Muscle of leg (tissue), 11 donors: ENCODE data around the gene KDM5C. TPM values are rescaled to one million over a fixed set of nuclear protein-coding genes. Genes with fewer than 3 reads are reported as not detected.
"Not testable (repeated sequence)": the region's sequence is repeated elsewhere in the genome, so short reads cannot be mapped to it uniquely, and the experiment has no call there.

ENCODE experiments used
- DNase-seq: peaks from one replicate; pipeline ENCODE4 v3.0.0; 2013
- H3K27ac ChIP-seq: one replicate; pipeline ENCODE4 v1.5.1; 2013; ENCODE audit warnings: mild to moderate bottlenecking, low read length, control low read depth
- H3K27me3 ChIP-seq: one replicate; pipeline ENCODE4 v1.6.1; 2013; ENCODE audit warnings: low read length; ENCODE audit not compliant: control insufficient read depth, insufficient read depth
- H3K36me3 ChIP-seq: one replicate; pipeline ENCODE4 v1.6.1; 2013; ENCODE audit warnings: low read length; ENCODE audit not compliant: control insufficient read depth, insufficient read depth
- H3K4me1 ChIP-seq: one replicate; pipeline ENCODE4 v1.6.1; 2013; ENCODE audit warnings: low read length; ENCODE audit not compliant: control insufficient read depth, insufficient read depth
- H3K4me3 ChIP-seq: one replicate; pipeline ENCODE4 v1.5.1; 2013; ENCODE audit warnings: low read length, control low read depth
- H3K9me3 ChIP-seq: replicated peaks from 2 replicates; pipeline ENCODE4 v1.6.1; 2013; ENCODE audit warnings: low read depth, low read length; ENCODE audit not compliant: control insufficient read depth
- WGBS: methylation state at CpG from one replicate; pipeline ENCODE4 v1.1.5; 2013; ENCODE audit warnings: missing lambda C conversion rate; ENCODE audit not compliant: insufficient coverage; 5-methylcytosine and 5-hydroxymethylcytosine counted together
- polyA plus RNA-seq, 8 donors: library from polyadenylated mRNA; unstranded; fragments of 120-200 nt; gene quantifications; one replicate each; pipeline versions ENCODE4 v1.2.1 to v1.2.3, GENCODE V29; 2013; ENCODE audit warnings: inconsistent platforms in 1 of 8, low replicate concordance in 1 of 8; ENCODE audit not compliant: insufficient read length in 8 of 8, insufficient read depth in 1 of 8
- total RNA-seq: library from RNA; stranded (reverse); fragments of 120-200 nt; gene quantifications from one replicate; pipeline ENCODE4 v1.2.4, GENCODE V29; 2013

Gene KDM5C
- total and polyA plus RNA-seq, 9 donors: 27.3 to 48.2 (median 38.0) TPM

GRCh38 chrX:53196678-53197077 lies 28.3 kb downstream of the KDM5C start:
- Histone ChIP-seq H3K36me3 (peaks cover 85% of the 10 kb centered on the region), H3K27me3 (no peaks in the 10 kb centered on the region), H3K4me3 (no peak overlapping the region), H3K27ac (no peak overlapping the region), H3K4me1 (no peaks in the 10 kb centered on the region), H3K9me3 (no peaks in the 10 kb centered on the region)
- 97% methylated on average over 11 of the region's 12 CpGs for WGBS
- DNase-seq: no peak

DNA sequence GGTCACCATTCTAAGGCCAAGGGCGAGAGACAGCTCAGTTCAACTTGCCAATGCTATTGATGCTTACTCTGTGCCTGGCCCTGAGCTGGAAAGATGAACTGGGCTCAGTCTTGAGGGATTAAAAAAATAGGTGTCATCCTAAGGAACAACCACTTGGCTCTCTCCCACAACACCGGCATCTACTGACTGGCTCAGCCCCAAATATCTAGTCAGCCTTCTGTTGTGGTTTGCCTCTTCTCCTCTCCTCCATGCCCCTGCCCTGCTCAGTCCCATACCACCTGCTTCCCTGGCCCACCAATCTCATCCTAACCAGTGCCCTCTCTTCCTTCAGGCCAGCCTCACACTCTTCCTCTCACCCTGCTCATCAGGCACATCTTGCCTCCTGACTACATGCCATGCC lies 29.6 kb downstream of the KDM5C start:
- no peak for DNase-seq
- 80% methylated on average over 1 of the region's 2 CpGs for WGBS
- H3K4me1 ChIP-seq: no peaks in the 10 kb centered on the region

DNA sequence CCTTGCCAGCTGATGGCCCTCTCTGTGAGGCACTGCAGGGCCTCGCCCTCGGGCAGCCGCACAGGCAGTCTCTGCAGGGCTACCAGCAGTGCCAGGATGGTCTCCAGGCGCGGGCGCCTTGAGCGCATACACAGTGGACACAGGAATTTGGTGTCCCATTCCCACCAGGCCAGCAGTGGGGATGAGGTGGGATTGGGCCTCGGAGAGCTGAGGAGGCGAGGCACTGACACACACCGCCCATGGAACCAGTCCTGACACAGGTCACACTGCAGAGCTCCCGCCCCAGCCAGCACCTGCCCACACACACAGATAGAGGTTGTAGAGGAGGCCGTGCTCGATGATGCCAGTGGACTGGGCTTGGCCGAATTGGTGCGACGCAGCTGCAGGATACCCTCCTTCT lies 30.7 kb downstream of the KDM5C start:
- Histone ChIP-seq H3K36me3 (peaks cover 81% of the 10 kb centered on the region), H3K4me3 (no peak overlapping the region), H3K4me1 (no peaks in the 10 kb centered on the region), H3K27me3 (no peaks in the 10 kb centered on the region), H3K27ac (no peak overlapping the region), H3K9me3 (no peaks in the 10 kb centered on the region)
- DNase-seq: no peak
- WGBS: 100% methylated on average over 7 of the region's 16 CpGs

More for the DNA sequence above, 29.6 kb downstream of the KDM5C start:
- Histone ChIP-seq H3K27ac (no peak overlapping the region), H3K4me3 (no peak overlapping the region), H3K36me3 (peaks cover 76% of the 10 kb centered on the region), H3K27me3 (no peaks in the 10 kb centered on the region), H3K9me3 (no peaks in the 10 kb centered on the region)

- Histone ChIP-seq H3K4me1 (no peaks in the 10 kb centered on the region), H3K9me3 (no peaks in the 10 kb centered on the region), H3K27me3 (no peaks in the 10 kb centered on the region), H3K36me3 (peaks cover 71% of the 10 kb centered on the region), H3K27ac (no peak overlapping the region), H3K4me3 (no peak overlapping the region)
- WGBS: 91% methylated on average over 16 of the region's 16 CpGs
- DNase-seq: no peak
Observed at GRCh38 chrX:53193093-53193492, 31.9 kb downstream of the KDM5C start.

- peaks cover 46% of the 10 kb centered on the region for H3K36me3 ChIP-seq
- no peaks in the 10 kb centered on the region for H3K4me1 ChIP-seq
- no peaks in the 10 kb centered on the region for H3K27me3 ChIP-seq
- 80% methylated on average over 3 of the region's 6 CpGs for WGBS
- no peaks in the 10 kb centered on the region for H3K9me3 ChIP-seq
- H3K4me3 ChIP-seq: no peak overlapping the region
- no peak for DNase-seq
- H3K27ac ChIP-seq: no peak overlapping the region
Observed at GRCh38 chrX:53190363-53190960, 34.5 kb downstream of the KDM5C start.

DNA sequence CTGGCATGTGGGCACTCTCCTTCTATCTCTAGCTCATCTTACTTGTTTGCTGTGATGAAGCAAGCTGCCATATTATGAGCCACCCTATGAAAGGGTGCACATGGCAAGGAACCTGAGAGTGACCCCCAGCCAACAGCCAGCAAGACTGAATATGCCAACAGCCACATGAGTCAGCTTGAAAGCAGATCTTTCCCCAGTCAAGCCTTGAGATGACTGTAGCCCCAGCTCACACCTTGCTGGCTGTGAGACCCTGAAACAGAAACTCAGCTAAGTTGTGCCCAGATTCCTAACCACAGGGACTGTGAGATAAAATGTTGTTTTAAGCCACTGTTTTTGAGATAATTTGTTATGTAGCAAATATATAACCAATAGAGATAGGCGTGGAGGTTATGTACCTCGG lies 36.2 kb downstream of the KDM5C start:
- Histone ChIP-seq H3K4me3 (no peak overlapping the region), H3K4me1 (no peaks in the 10 kb centered on the region), H3K27ac (no peak overlapping the region), H3K36me3 (peaks cover 29% of the 10 kb centered on the region), H3K27me3 (no peaks in the 10 kb centered on the region), H3K9me3 (no peaks in the 10 kb centered on the region)
- WGBS: no CpG with 5 or more reads among the region's 2 CpGs
- no peak for DNase-seq

GRCh38 chrX:53186351-53186750 lies 38.7 kb downstream of the KDM5C start:
- no peaks in the 10 kb centered on the region for H3K4me1 ChIP-seq
- no peaks in the 10 kb centered on the region for H3K9me3 ChIP-seq
- no CpG with 5 or more reads among the region's 2 CpGs for WGBS
- DNase-seq: no peak
- no peak overlapping the region for H3K27ac ChIP-seq
- H3K4me3 ChIP-seq: no peak overlapping the region
- peaks cover 13% of the 10 kb centered on the region for H3K36me3 ChIP-seq
- no peaks in the 10 kb centered on the region for H3K27me3 ChIP-seq

DNA sequence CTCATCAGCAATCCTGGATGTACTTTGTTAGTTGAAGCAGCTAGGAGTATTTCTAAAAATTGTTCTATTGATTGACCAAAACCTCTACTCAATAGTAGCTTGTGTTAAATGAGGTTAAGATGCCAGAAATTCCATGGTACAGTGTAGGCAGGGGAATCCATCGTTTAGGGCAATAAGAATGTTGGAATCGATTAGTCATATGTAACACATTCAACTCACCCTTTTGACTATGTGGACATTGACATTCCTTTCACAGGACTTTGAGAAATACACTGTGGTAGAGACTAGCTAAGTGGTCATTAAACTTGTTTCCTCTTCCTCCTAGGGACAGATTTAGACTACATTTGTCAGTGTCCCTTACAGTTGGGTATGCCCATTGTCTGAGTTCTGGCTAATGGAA lies 40.2 kb downstream of the KDM5C start:
- no peak for DNase-seq

DNA sequence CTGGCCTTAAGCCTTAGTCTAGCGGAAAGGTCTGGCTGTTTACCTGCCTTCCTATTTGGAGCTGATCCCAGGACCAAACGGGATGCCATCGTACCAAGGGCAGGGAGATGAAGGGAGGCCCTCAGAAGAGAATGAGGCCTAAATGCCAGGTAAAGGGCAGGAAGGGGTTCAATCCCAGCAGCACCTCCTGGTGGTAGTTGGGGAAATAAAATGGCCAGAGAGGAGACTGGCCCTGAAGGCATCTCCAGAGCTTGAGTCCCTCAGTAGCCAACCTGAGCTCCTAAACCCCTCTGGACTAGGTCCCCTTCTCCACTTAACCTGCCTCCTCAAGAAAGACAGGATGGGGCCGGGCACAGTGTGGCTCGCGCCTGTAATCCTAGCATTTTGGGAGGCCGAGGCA lies 53.7 kb downstream of the KDM5C start:
- H3K4me3 ChIP-seq: no peak overlapping the region
- H3K4me1 ChIP-seq: no peaks in the 10 kb centered on the region
- no peak for DNase-seq
- no peak overlapping the region for H3K27ac ChIP-seq
- H3K27me3 ChIP-seq: no peaks in the 10 kb centered on the region
- 95% methylated on average over 7 of the region's 7 CpGs for WGBS
- H3K36me3 ChIP-seq: peaks cover 7% of the 10 kb centered on the region
- H3K9me3 ChIP-seq: peaks cover 4% of the 10 kb centered on the region

More for the DNA sequence above, 40.2 kb downstream of the KDM5C start:
- no CpG with 5 or more reads among the region's 2 CpGs for WGBS
- Histone ChIP-seq H3K9me3 (no peaks in the 10 kb centered on the region), H3K27ac (no peak overlapping the region), H3K4me1 (no peaks in the 10 kb centered on the region), H3K4me3 (no peak overlapping the region), H3K27me3 (no peaks in the 10 kb centered on the region), H3K36me3 (peaks cover 7% of the 10 kb centered on the region)

DNA sequence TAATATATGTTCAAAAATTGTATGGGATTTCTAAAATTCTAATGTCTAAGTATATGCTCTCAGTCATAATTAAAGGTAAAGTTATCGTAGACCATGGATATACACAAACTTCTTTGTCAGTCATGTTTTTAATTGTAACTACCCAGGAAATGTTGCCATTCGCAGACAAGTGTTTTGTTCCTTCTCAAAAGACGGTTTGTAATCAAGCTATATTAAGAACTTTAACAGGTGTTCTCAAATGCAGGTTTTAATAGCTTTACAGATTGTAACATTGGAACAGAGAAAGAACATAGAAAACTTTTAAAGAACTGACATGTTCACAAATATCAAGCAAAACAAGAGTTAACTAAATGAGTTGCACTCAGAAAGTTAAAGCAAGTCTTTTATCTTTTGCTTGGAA lies 58.9 kb downstream of the KDM5C start:
- Histone ChIP-seq H3K9me3 (no peaks in the 10 kb centered on the region), H3K4me3 (no peak overlapping the region), H3K4me1 (no peaks in the 10 kb centered on the region), H3K36me3 (no peaks in the 10 kb centered on the region), H3K27ac (no peak overlapping the region), H3K27me3 (peaks cover 11% of the 10 kb centered on the region)
- no CpG with 5 or more reads among the region's 3 CpGs for WGBS
- no peak for DNase-seq

GRCh38 chrX:53164566-53164965 lies 60.4 kb downstream of the KDM5C start:
- not testable (repeated sequence) for H3K4me1 ChIP-seq, H3K27ac ChIP-seq, H3K4me3 ChIP-seq, H3K9me3 ChIP-seq, H3K36me3 ChIP-seq
- peak; percentile 38 for DNase-seq
- H3K27me3 ChIP-seq: peaks cover 12% of the 10 kb centered on the region
- 70% methylated on average over 4 of the region's 6 CpGs for WGBS
